ENCODE results near the gene ELAVL1.

ELAVL1 gene

GRCh38 chr19:7908742-7909461 lies 96.5 kb downstream of the ELAVL1 start:
- DNase-seq, result no peak

All from activated effector memory CD4-positive, alpha-beta T cell treated with Interleukin-2 at 50 U/mL for 16 hours (primary cell).